ENCODE measurements around the gene KIAA0232. TPM values are rescaled to one million over a fixed set of nuclear protein-coding genes. Genes with fewer than 3 reads are reported as not detected.

The KIAA0232 gene
- total and polyA plus RNA-seq, 2 of the 8 experiments (the other 6 are each of a cell fraction or from before 2014, with no cell fraction given) = 5.6 to 23.3 TPM

GRCh38 chr4:6900956-6901355 lies 118.4 kb downstream of the KIAA0232 start:
- Histone ChIP-seq H2BK5ac (ENCODE audit: low read depth, low read length) (no peak overlapping the region), H2BK12ac (ENCODE audit: low read depth, low read length) (no peak overlapping the region), H3K36me3 (ENCODE audit: control insufficient read depth in 2 of 4, insufficient read depth in 4 of 4, low read length in 3 of 4) (no peaks in the 10 kb centered on the region), H2BK20ac (ENCODE audit: low read length) (no peak overlapping the region), H4K5ac (ENCODE audit: insufficient read length, low read depth, low read length) (no peak overlapping the region), H3K4me2 (ENCODE audit: insufficient read depth in 1 of 2, low read depth in 2 of 2, low read length in 2 of 2) (no peak overlapping the region), H3K9ac (replicated peaks in 1 of 4; ENCODE audit: extremely low read depth in 1 of 4, low read depth in 3 of 4, low read length in 3 of 4) (no peak overlapping the region), H3K4me3 (ENCODE audit: extremely low read depth in 1 of 4, insufficient read depth in 2 of 4, low read depth in 3 of 4, low read length in 4 of 4) (no peak overlapping the region), H3K23me2 (ENCODE audit: low read depth, low read length) (no peaks in the 10 kb centered on the region), H2BK120ac (replicated peaks; ENCODE audit: low read depth, low read length) (no peak overlapping the region), H2AFZ (ENCODE audit: low read length) (no peak overlapping the region), H3K23ac (ENCODE audit: insufficient read length) (no peak overlapping the region), H3K9me3 (ENCODE audit: insufficient read depth in 2 of 2, low read depth in 1 of 2, low read length in 1 of 2) (no peaks in the 10 kb centered on the region), H3K56ac (replicated peaks; ENCODE audit: insufficient read length, low read depth, low read length) (no peak overlapping the region), H3K14ac (ENCODE audit: insufficient read length) (no peak overlapping the region), H4K91ac (replicated peaks; ENCODE audit: insufficient read length, low read length) (no peak overlapping the region), H3K79me2 (ENCODE audit: control insufficient read depth in 1 of 2, insufficient read depth in 2 of 2, low read length in 2 of 2) (no peaks in the 10 kb centered on the region), H2BK15ac (ENCODE audit: low read length) (no peak overlapping the region), H3K18ac (ENCODE audit: extremely low read depth, low read length) (no peak overlapping the region), H4K8ac (ENCODE audit: extremely low read depth, insufficient read depth, low read length) (no peak overlapping the region), H2AK5ac (ENCODE audit: low read depth, low read length) (no peak overlapping the region), H4K20me1 (replicated peaks in 1 of 2; ENCODE audit: control insufficient read depth in 1 of 2, insufficient read depth in 2 of 2, low read length in 2 of 2) (no peaks in the 10 kb centered on the region), H3K79me1 (ENCODE audit: low read depth, low read length) (no peaks in the 10 kb centered on the region), H3K27me3 (replicated peaks in 1 of 4; ENCODE audit: control insufficient read depth in 3 of 4, extremely low read depth in 1 of 4, insufficient read depth in 3 of 4, low read length in 3 of 4) (no peaks in the 10 kb centered on the region), H3K4me1 (replicated peaks in 1 of 4; ENCODE audit: control insufficient read depth in 3 of 4, insufficient read depth in 4 of 4, low read length in 3 of 4) (no peaks in the 10 kb centered on the region), H3K27ac (ENCODE audit: low read depth, low read length) (no peak overlapping the region), H3K4ac (replicated peaks; ENCODE audit: insufficient read length, low read depth, low read length) (no peak overlapping the region)
- no peak for FAIRE-seq
- no peak for DNase-seq (ENCODE audit: low read depth in 1 of 2, low spot score in 2 of 2)
- ChIA-PET POLR2A (ENCODE audit: partially characterized antibody) (interaction anchor here (1.2 to 3.2 kb wide), 2 partner anchors 8 to 73 kb away, joined by 3 to 16 read pairs; partner anchors contain the start of gene TBC1D14), CTCF (ENCODE audit: partially characterized antibody) (interaction anchor here (0.5 to 2.0 kb wide), 7 partner anchors 8 to 97 kb away, joined by 3 to 7 read pairs (median 6); partner anchors contain the start of gene TBC1D14)
- WGBS, 2 experiments (ENCODE audit: extremely low coverage in 1 of 2, insufficient coverage in 1 of 2, insufficient read length in 1 of 2, insufficient replicate concordance in 2 of 2, low coverage in 1 of 2, low lambda C conversion rate in 2 of 2, missing lambda C conversion rate in 1 of 2) = 94% methylated on average over 11 of the region's 12 CpGs; no CpG with 5 or more reads in 1 of the 2 experiments
- TF ChIP-seq PHF8 (conservative IDR thresholded peaks at IDR 0.05; ENCODE audit: low read depth, low read length) (no peak), RXRA (IDR thresholded peaks at IDR 0.05; ENCODE audit: insufficient read depth, low read depth, low read length) (no peak), KDM4A (IDR thresholded peaks at IDR 0.05; ENCODE audit: low read depth, low read length, severe bottlenecking) (no peak), MAFK (IDR thresholded peaks at IDR 0.05; ENCODE audit: low read depth, low read length) (no peak), YY1 (IDR thresholded peaks at IDR 0.05; ENCODE audit: low read depth, low read length) (no peak), SAP30 (IDR thresholded peaks at IDR 0.05; ENCODE audit: insufficient read depth, insufficient replicate concordance, low read length) (no peak), FOSL1 (IDR thresholded peaks at IDR 0.05; ENCODE audit: insufficient read depth, low read depth, low read length) (no peak), RAD21 (IDR thresholded peaks at IDR 0.05 in 1 of 2, conservative IDR thresholded peaks at IDR 0.05 in 1 of 2; ENCODE audit: low read depth in 2 of 2, low read length in 2 of 2) (no peak), CTBP2 (IDR thresholded peaks at IDR 0.05; ENCODE audit: borderline replicate concordance, insufficient read depth, insufficient read length, low read length) (no peak), SIX5 (IDR thresholded peaks at IDR 0.05; ENCODE audit: low read depth, low read length) (no peak), GTF2F1 (IDR thresholded peaks at IDR 0.05; ENCODE audit: borderline replicate concordance, low read depth, low read length) (no peak)

Measured in H1 (cell line).